HTERT RPE-1 (cell line): ENCODE results near the gene TMEM63C.

ENCODE experiments used
- in situ Hi-C: fragments of 300-500 bp; cut with MboI; formaldehyde crosslinking; loops from 4 replicates; pipeline ENCODE4 v1.14.3; 2020; ENCODE audit warnings: low sequenced_read_pairs

The TMEM63C gene

DNA sequence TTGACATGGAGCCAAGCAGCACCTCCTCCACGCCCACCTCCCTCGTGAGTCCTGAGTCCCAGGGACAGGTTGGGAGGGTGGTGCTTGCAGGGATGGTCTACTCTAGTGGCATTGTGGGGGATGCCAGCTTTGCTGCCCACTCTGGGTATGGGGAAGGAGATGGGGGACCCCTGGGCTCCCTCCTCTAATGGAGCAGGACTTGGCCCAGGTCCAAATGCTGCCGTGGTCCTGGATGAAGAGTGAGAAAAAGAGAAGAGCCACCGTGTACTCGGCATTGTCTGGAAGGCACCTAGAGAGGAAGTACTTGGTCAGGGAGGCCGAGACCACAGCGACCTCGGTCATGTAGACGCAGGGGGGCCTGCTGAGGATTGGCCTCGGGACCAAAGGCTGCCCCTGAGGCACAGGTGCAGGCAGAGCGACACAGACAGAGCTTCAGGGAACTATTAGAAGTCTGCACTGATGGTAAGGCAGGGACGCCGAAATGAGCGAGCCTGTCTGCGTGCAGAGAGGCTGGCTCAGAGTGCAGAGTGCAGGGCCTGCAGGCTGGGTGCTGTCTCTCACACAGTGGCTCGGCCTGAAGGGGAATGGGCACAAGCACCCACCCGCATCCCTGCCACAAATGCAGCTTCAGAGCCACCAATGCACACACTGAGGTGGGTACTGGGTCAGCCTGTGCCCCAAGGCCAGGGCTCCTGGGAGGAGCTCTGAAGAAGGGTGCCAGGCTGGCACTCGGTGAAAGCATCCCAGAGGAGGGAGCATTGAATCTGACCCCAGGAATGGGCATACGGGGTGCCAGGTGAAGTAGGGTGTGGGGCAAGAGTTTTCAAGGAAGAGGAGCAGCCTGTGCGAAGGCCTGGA is 72.0 kb downstream of the TMEM63C start:
- in situ Hi-C loops = no loop called here

DNA sequence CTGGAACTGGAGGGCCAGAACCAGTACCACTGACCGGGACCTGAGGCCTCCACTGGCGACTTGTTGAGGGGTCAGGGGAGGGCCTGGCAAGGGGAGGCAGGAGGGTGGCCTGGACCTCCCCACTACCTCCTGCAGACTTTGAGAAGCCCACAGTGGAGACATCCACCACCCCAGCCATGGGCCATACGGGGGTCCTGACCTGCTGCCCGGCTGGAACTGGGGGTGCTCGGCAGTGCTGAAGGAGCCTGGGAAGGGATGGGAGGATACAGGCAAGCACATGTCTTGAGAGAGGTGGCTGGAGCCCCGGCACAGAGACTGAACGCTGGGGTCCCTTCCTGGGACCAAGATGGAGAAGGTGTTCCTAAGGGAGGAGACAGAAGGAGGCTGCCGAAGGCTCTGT is 75.1 kb downstream of the TMEM63C start:
- in situ Hi-C loops = no loop called here

DNA sequence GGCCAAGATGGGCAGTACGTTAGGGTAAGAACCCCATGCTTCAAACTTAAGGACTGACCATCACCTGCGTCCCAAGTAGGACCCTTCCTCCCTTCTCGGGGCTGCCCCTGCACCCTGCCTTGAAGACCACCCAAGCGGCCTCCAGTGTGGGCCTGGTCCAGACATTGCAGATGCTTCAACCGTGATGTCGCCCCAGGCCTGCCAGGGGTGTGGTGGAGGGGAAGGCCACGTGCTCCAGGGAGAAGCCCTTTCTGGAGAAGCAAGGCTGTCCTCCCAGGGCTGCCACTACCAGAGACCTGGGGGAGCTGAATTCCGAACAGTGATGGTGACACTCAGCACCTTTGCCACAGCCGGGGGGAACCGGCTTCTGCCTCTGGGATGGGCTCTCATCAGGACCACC is 76.1 kb downstream of the TMEM63C start:
- in situ Hi-C loops = no loop called here

DNA sequence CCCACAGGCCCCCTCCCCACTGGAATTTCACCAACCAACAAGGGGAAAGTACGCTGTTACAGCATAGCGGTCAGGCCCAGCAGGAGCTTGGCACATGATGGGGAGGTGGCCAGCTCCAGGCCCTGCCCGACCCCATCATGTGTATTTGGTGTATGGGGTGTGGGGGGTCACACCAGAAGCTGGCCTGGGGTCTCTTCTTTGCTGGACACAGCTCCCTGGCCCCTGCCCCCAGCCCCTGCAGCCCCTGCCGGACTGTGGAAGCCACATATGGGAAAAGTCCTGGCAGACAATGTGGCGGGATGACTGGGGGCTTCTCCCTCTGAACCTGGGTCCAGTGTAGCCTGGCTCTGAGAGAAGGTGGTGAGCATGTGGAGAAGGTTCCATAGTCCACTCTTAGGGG is 77.0 kb downstream of the TMEM63C start:
- in situ Hi-C loops = no loop called here

DNA sequence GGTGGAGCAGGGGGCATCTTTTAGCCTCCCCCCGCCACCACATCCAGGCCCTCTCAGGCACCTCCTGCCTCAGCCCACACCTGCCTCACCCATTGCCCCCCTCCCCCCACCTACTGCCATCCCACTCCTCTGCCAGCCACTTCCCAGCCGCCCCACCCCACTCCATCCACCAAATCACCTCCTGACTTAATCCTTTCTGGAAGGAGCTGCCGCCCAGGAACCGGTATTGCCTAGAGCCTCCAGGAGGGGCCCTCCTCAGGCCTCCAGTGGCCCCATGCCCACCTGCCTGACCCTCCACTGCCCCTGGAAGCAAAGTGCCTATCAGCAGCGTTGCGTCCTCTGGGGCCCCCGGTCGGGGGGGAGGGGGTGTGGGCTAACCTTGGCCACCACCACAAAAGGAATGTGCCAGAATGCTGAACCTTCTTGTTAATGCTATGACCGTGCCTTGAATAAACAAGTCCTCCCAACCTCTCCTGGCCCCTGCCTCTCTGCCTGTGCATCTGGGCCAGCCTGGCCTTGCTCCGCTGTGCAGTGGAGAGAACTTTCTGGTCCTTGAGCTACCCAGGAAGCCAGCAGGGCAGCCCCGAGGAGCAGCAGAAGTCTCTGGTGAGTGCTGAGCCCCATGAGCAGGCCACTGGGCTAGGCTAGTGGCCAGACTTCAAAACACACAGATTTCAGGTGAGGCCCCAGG is 77.6 kb downstream of the TMEM63C start:
- in situ Hi-C loops = no loop called here

DNA sequence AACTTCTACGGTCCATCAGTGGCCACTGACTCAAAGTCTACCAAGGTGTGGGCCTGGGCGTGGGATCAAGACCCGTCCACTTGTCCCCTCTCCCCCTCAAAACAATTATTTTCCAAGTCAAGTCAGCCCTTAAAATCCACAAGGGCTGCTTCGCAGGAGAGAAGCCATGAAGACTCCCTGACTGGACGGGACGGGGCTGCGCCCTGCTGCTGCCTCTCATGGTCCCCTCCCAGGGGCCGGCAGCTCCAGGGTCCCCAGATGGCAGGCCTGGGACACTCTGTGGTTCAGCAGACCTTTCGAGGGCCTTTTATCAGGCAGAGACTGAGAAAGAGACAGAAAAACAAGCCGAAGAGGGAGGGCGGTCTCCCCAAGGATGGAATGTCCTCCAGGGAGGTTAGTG is 78.6 kb downstream of the TMEM63C start:
- in situ Hi-C loops = no loop called here

DNA sequence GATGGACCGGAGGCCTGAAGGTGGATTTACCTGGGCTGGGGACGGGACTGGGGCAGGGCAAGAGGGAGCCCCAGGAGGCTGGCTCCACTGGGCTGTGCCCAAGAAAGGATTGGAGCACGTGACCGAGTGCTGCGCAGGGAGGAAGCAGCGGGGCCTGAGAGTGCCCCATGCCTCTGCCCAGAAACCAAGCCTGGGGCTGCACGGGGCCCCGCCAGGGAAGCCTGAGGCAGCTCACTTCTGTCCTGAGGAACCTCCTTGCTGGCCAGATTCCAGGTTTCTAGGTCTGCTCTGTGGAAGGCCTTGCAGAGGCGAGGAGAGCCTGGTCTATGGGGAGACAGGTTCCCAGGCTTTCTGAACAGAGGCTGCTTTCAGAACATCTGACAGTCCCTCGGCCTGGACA is 79.0 kb downstream of the TMEM63C start:
- in situ Hi-C loops = no loop called here

DNA sequence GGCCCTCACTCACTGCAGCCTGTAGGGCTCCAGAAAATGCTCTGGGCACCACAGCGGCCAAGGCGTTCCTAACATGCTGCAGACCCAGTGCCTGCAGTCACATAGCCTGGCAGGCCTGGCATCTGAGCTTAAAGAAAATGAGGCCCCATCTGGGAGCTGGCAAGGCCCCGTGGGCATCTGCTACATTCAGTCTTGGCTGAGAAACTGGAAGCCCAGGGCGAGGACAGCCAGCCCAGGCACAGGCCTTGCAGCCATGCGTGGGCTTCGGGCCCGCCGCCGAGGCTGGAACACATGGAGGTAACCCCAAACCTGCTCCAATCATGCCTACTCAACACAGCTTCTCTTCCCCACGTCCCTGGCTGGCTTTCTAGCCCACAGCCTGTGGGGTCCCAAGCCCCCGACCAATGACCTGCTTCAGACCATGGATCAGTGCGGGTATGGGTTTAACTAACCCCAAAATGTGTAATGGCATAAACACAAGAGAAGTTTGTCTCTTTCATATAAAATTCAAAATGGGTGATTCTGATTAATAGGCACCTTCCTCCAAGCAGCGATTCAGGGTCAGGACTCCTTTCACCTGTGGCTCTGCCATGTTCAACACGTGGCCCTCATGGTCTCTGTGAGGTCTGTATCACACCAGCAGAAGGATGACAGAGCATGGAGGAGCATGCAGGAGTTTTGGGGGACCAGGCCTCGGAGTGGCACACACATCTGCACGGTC is 83.0 kb downstream of the TMEM63C start:
- in situ Hi-C loops = no loop called here

DNA sequence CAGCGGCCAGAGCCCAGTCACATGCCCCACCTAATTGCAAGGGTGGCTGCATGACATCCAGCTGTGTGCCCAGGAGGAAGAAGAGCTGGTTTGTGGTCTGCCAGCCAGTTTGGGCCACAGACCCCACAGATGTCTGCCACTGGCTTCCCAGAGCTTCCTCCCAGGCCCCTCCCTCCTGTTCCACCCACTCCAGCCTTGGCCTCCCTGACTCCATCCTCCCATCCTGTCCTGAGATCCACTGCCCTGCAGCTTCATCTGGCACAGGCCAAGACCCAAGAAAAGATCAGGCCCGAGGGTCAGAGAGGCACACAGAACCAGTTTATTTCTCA is 83.6 kb downstream of the TMEM63C start:
- in situ Hi-C loops = no loop called here

DNA sequence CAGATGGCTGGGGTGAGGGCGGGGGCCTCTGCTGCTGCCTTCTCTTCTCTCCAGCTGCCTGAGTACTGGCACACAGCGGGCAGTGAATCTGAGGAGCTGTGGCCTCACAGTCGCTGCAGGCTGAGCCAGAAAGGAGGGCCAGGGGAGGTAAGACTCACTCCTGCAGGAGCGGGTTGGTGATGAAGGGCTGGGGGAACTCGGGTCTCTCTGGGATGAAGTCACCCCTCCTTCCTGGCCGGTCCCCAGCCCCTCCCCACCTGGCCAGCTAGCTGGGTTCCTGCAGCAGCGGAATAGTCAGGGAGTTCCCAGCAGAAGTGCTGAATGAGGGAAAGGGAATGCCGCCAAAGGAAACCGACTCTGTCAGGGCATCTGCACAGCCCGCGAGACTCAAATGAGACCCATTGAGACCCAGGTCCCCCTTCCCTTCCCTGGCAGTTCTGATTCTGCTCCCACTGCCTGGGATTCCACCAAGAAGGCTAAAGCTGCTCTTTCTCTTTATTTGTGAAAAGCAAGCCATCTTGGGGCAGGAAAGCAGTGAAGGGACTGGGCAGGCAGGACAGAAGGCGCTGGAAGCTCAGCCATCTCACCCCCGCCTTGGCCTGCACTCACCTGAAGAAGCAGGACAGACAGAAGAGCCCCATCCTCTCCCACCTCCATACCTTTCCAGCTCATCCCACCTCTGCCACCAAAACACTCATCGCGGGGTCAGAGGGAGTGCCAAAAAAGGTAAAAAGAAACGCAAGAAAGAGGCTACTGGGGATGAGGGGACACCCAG is 84.2 kb downstream of the TMEM63C start:
- in situ Hi-C loops = no loop called here

DNA sequence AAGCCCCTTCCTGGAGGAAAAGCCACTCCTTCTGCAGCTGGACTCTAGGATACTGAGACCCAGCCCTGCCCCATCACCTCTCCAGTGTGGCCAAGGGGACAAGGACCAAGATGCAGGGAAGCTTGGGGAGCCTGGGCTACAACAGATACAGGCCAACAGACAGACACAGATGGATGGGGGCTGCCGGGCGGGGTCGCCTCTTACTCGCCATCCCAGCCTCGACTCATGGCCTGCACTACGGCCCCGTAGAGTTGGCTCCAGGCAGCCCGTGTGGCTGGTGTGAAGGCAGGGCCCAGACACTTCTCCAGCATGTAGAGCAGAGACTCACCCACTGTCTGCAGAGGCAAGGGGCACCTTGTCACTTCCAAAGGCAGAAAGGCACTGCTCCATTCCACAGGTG is 84.7 kb downstream of the TMEM63C start:
- in situ Hi-C loops = no loop called here

DNA sequence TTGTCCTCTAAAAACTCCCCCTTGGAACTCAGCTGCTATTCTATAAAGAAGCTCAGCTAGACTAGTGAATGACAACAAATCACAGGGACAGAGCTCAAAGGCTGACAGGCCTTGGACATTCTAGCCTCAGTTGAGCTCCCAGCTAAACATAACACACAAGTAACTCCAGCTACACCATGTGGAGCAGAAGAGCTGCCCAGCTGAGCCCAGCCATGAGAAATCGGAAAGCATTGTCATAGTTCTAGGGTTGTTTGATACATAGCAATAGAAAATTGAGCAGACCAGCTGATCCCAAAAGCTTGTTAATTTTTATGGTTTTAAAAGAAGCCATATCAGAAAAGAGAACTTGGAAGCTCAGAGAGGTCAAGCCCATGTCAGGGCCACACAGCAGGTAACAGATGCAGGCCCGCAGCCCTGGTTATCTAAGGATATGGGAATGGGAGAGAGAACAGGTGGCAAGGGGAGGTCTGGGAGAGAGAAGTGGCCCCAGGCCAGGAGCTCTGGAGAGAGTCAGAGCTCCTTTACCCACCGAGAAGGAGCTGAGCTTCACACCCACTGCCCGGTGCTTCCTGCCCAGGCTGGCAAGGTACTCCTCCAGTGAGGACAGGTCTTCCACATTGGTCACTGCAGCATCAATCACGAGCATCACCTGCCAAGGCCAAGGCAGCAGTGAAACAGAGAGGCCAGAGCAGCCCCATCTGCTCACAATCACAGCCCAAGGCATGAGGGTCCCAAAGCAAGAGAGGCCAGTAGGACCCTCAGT is 86.5 kb downstream of the TMEM63C start:
- in situ Hi-C loops = no loop called here

DNA sequence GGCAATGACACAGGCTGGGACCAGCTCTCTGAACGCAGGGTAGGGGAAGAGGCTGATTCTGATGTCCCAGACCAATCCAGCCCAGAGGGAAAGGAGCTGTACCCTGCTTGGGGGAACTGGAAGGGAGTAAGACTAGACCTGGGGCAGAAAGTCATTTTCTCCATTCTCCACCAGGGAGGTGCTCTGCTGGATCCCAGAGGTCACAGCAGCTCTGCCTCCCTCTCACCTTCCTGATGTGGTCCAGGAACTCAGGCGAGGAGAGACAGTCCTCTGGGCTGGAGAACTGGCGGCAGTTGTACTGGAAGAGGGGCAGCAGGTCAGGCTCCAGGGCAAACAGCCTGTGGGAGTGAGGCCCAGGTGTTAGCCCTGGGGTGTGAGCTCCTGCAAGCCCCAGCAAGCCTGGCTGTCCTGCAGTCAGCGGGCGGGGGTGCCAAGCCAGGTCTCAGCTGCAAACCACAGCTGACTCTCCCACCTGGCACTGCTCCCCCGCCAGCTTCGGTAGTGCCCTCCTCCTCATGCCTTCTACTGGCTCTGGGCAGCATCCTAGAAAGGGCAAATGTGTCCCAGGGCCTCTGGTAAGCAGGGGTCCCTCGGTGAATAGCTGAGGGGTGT is 87.5 kb downstream of the TMEM63C start:
- in situ Hi-C loops = no loop called here

DNA sequence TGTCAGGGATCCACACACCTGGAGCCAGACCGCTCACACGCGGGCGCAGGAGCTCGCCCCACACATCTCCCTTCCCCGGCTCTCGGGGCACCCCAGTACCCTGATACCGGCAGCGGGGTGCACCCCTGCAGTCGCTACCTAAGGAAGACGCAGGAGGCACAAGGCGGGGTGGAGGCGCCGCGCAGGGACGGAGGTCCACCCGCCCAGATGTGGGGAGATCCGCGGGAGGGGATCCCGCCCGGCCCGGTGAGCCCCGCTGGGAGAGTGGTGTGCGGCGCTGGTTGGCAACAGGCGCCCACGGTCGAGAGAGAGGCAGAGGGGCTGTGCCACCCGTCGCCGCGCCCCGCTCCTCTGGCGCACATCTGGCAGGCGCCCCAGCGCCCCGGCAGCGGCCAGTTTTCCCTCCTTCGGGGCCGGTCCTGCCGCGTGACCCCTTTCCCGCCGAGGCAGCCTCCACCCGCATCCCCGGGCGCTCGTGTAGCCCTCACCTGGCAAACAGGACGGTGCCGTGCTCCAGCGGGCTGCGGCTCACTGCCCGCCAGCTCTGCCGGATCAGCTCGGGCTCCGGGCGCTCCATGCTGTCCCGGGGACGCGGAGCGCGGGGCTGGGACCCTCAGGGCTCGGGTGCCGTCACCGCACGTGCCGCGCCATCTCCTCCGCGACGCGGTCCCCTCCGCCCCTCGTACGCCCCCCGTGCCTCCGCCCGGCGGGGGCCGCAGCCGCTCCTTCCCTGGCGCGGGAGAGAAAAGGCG is 88.9 kb downstream of the TMEM63C start:
- in situ Hi-C loops = no loop called here

DNA sequence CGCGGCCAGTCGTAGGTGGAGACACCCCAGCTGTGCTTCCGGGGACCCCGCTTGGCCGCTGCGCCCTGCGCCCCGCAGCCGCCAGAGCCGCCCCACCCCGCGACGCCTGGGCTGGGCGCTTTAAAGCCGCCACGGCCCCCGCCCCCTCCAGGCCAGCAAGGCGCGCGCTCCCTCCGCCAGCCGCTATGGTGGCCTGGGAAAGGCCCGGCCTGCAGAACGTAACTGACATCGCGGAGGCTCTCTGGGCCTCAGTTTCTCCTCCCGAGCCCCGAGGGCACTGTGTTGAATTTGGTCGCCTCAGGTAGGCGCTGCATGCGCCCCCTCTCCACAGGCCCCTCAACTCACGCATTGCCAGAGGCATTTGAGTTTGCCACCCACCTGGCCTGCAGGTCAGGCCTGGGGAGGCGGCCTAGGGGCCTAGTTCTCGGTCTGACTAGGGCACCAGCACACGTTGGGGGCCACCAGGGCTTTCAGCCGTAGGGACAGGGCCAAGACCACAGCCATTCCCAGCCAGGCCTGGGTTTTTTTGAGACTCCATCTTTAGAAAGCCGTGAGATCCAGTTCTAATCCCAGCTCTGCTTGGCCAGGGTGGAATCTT is 89.6 kb downstream of the TMEM63C start, which contains the start of gene NGB:
Gene NGB, minus strand, starts transcription at position 94 of the 598 bp plus-strand sequence. CDS start 269 bp downstream, outside the sequence.
- in situ Hi-C loops = no loop called here

DNA sequence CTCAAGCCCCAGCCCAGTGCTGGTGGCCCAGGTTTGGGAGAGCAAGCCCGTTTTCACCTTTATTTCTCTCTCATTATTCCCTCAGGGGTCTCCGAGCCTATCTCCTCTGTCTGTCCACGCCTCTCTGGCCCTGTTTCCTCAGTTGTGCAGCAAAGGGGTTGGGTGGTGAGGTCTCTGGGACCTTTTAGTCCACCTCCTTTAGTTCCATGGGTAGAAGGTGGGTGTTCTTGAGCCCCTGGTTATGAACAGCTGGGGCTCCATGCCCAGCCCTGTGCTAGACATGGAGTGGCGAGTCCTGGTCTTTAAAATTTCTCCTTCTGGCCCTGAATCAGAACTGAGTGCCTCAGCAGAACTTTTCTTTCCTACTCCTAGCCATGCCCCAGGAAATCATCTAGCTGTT is 90.7 kb downstream of the TMEM63C start:
- in situ Hi-C loops = no loop called here

DNA sequence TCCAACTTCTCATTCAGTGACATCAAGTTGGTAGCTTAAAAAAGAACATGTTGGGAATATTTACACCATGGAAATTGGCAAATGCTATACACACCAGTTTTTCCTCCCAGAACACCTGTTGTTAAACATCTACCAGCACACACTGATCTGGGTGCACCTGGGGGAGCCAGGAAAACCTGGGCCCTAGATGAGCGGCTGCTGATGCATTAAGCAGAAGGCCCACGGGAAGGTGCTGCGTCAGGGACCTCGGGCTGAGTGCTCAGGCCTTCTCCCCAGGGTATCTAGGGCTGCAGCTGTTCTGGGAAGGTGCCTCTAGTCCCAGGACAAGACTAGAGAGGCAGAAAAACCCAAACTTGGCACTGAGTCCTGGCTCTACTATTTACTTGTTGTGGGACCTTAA is 92.2 kb downstream of the TMEM63C start:
- in situ Hi-C loops = no loop called here

DNA sequence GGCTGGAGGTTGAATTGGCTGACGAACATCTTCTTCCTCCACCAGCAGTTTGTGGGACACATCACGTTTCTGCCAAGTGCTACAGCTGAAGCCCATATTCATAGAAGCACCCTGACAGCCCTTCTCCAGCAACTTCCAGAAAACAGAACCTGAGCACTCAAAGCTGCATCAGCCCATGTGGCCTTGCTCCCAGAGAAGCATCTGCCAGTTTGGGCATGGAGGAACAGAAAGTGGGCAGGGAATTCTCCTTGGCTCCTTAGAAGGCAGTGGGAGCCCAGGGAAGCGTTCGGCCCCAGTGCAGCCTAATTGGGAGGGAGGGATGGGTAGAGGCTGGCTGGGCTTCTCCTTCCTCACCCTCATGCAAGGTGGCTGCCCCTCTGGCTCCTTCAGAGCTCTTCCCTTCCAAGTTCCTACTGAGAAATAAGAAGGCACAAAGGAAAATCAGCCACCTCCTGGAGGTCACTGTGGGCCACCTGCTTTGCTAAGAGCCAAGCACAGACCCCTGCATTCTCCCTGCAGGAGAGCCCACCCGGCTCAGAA is 93.5 kb downstream of the TMEM63C start:
- in situ Hi-C loops = no loop called here
